ENCODE data around the gene FSTL4. TPM values are rescaled to one million over a fixed set of nuclear protein-coding genes. Genes with fewer than 3 reads are reported as not detected.

FSTL4 gene
- total and polyA plus RNA-seq, 2 donors from 2014 or later: 0.09 to 4.0 TPM

DNA sequence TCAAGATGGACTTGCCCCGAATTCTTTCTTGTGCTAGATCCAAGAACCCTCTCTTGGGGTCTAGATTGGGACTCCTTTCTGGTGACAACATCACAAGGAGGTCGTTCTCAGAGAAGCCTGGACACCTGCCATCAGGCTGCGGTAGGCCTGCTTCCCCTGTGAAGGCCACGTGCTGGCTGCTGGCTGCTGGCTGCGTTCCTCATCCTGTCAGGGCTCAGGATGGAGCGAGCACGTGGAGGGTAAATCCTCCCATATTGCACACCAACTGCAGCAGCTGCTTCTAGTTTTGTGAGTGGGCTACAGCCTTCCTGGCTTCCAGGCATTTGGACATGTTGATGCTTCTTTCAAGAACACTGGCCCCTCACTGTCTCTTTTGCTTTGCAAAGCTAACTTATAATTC, 464.9 kb downstream of the FSTL4 start:
- TF ChIP-seq, protein P1, sequence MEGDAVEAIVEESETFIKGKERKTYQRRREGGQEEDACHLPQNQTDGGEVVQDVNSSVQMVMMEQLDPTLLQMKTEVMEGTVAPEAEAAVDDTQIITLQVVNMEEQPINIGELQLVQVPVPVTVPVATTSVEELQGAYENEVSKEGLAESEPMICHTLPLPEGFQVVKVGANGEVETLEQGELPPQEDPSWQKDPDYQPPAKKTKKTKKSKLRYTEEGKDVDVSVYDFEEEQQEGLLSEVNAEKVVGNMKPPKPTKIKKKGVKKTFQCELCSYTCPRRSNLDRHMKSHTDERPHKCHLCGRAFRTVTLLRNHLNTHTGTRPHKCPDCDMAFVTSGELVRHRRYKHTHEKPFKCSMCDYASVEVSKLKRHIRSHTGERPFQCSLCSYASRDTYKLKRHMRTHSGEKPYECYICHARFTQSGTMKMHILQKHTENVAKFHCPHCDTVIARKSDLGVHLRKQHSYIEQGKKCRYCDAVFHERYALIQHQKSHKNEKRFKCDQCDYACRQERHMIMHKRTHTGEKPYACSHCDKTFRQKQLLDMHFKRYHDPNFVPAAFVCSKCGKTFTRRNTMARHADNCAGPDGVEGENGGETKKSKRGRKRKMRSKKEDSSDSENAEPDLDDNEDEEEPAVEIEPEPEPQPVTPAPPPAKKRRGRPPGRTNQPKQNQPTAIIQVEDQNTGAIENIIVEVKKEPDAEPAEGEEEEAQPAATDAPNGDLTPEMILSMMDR (IDR thresholded peaks at IDR 0.05; ENCODE audit: borderline replicate concordance, extremely low read depth, insufficient read depth): no peak
- H3K36me3 ChIP-seq (ENCODE audit: control insufficient read depth in 2 of 3, insufficient read depth in 3 of 3, low read length in 3 of 3): no peaks in the 10 kb centered on the region
- FAIRE-seq: no peak
- peak in 2 of 5 donors; percentile 29 to 74 for DNase-seq
- no peaks in the 10 kb centered on the region for H3K4me1 ChIP-seq (ENCODE audit: control insufficient read depth in 2 of 3, insufficient read depth in 2 of 3, low read depth in 1 of 3, low read length in 3 of 3)
- H3K9ac ChIP-seq (ENCODE audit: low read length in 3 of 3): no peak overlapping the region
- H3K27me3 ChIP-seq (ENCODE audit: control insufficient read depth, insufficient read depth, low read length): no peaks in the 10 kb centered on the region
- intact Hi-C loops (cut with DNase I): no loop called here
- H3K9me3 ChIP-seq (ENCODE audit: control insufficient read depth in 2 of 3, insufficient read depth in 1 of 3, low read length in 3 of 3): no peaks in the 10 kb centered on the region
- no peak overlapping the region for H3K27ac ChIP-seq (ENCODE audit: low read depth in 2 of 2, low read length in 2 of 2)
- H3K4me3 ChIP-seq (ENCODE audit: low read length in 3 of 3): no peak overlapping the region

Small RNA genes within 50 kb of the gene (microRNA-seq; reads per million reads assigned to microRNA genes)
- gene MIR1289-2: not detected
